ENCODE results near the gene DENND2A.

The DENND2A gene

DNA sequence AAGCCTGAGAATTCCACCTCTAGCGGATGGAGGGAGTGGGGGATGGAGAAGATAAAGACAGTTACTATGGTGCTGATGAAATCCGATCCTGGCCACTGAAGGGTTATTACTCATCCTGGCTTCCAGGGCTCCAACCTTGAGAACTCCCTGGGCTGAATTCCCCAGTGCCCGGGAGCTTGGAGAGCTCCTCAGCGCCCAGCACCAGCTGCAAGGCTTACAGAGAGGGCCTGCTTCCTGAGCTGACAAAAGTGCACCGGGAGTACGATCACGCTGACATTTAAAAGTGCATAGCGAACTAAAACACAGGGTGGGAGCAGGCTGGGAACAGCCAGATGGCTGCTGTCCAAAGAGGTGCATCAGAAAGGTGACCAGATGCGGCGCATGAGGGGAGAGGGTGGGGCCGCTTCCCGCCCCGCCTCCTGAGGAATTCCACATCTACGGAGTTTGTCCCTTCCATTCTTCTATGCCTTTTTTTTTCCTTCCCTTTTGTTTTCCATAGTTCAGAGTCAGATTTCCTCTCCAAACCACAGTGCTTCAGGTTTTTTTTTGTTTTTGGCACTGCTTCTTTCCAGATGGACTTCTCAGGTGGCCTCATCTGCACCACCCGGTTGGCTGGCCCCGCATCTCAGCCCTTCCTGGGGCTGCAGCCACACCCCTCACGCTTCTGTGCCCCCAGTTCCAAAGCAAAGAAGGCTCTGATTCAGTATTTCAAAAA lies 98.9 kb downstream of the DENND2A start:
- ChIA-PET CTCF (no interaction called here), POLR2A (no interaction called here)
- TF ChIP-seq, protein P1, sequence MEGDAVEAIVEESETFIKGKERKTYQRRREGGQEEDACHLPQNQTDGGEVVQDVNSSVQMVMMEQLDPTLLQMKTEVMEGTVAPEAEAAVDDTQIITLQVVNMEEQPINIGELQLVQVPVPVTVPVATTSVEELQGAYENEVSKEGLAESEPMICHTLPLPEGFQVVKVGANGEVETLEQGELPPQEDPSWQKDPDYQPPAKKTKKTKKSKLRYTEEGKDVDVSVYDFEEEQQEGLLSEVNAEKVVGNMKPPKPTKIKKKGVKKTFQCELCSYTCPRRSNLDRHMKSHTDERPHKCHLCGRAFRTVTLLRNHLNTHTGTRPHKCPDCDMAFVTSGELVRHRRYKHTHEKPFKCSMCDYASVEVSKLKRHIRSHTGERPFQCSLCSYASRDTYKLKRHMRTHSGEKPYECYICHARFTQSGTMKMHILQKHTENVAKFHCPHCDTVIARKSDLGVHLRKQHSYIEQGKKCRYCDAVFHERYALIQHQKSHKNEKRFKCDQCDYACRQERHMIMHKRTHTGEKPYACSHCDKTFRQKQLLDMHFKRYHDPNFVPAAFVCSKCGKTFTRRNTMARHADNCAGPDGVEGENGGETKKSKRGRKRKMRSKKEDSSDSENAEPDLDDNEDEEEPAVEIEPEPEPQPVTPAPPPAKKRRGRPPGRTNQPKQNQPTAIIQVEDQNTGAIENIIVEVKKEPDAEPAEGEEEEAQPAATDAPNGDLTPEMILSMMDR (IDR thresholded peaks at IDR 0.05; ENCODE audit: control extremely low read depth, extremely low read depth, low read depth, missing control alignments), result no peak
- DNase-seq (ENCODE audit: extremely low spot score), result no peak

DNA sequence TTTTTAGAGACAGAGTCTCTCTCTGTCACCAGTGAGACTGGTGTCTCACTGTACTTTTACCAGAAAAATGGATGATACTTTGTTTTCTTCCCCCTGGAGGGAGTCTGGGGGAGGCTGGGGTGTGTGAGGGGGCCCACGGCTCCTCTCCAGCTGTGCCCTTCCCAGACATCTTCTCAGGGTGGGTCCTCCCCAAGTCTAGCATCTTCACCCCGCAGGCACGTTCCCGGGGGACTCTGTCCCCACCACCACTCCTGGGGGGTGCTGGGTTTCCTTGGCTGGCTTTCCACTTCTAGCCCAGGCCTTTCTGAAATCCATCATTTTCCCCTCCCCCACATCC lies 99.5 kb downstream of the DENND2A start:
- ChIA-PET POLR2A (no interaction called here), CTCF (no interaction called here)
- no peak for DNase-seq (ENCODE audit: extremely low spot score)
- TF ChIP-seq, protein P1 (IDR thresholded peaks at IDR 0.05; ENCODE audit: control extremely low read depth, extremely low read depth, low read depth, missing control alignments), result no peak

DNA sequence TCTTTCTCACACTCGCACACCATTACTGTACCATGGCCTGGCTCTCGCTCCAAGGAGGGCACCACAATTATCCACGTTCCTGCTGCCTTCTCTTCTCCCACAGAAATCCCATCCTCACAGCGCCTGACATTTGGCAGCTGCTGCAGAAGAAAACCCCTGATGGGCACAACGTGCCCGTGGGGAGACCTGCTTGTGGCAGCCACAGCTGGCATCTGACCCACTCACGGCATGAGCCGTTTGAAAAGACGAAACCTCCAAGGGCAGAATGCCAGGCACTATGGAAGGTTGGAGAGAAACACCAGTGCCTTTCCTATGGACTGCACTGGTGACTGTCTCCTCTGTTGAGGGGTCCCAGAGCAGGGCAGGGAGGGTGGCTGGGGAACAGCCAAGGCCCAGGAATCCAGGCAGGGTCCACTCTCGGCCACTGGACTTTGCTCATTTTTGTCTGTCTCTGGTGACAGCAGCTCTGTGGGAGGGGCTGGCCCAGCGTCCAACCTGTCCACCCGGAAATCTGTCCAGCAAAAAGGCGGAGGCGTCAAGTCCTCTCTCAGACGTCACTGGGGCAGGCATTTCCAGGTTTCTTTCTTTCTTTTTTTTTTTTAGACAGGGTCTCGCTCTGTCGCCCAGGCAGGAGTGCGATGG lies 100.4 kb downstream of the DENND2A start:
- ChIA-PET POLR2A (no interaction called here), CTCF (no interaction called here)
- TF ChIP-seq, protein P1 (IDR thresholded peaks at IDR 0.05; ENCODE audit: control extremely low read depth, extremely low read depth, low read depth, missing control alignments), result no peak
- no peak for DNase-seq (ENCODE audit: extremely low spot score)

DNA sequence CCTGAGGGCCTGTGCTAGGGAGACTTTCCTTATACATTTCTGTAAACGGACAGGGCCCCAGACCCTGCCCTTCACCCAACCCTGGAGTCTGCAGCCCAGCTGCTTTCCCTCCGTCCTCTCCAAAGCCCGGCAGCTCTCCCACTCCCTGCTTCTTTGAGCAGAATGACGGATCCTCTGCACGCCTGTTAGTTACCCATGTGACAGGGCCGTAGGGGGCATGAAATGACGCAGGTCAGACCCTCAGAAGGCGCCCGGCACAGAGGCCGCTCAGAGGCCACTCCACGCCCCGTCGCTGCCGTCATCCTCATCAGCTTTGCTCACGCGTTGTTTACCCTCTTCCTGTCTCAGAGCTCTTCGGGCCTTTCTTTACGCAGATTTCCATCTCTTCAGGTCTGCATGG lies 101.2 kb downstream of the DENND2A start:
- TF ChIP-seq, protein P1 (IDR thresholded peaks at IDR 0.05; ENCODE audit: control extremely low read depth, extremely low read depth, low read depth, missing control alignments), result no peak
- CTCF ChIA-PET, result no interaction called here
- DNase-seq (ENCODE audit: extremely low spot score), result no peak
- POLR2A ChIA-PET, result no interaction called here

DNA sequence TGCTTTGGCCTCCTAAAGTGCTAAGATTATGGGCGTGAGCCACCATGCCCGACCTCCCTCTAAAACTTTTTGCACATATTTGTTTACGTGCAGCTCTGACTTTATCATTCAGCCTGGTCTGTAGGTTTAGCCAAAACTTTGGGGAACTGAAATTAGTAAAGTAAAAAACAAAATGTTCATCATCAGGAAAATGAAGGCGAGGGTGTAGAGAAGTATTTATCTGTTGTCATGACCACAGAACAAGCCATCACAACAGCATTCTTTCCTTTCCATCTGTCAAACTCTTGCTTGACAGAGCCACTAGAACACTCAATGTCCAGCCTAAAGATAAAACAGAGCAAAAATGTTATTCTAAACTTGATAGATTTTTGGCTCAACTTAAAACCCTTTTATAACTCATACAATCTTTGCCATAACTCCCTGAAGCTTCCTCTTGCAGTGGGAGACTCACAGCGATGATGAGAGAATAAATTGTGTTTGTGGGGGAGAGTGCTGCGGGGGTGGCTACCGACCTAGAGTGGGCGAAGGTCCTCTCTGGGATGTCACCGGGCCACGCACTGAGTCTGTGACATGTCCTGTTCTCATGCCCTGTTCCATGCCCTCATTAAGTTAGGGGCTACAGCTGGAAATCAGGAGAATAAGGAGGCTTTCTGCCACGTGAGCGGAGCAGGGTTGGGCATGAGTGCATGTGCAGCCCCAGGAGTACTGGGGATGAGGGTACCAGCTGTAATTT lies 102.7 kb downstream of the DENND2A start:
- TF ChIP-seq, protein P1 (IDR thresholded peaks at IDR 0.05; ENCODE audit: control extremely low read depth, extremely low read depth, low read depth, missing control alignments), result no peak
- ChIA-PET CTCF (interaction anchor here (0.9 to 1.7 kb wide), 5 partner anchors 10 to 116 kb away, joined by 3 to 5 read pairs (median 5); no protein-coding TSS in a partner anchor), POLR2A (no interaction called here)
- DNase-seq (ENCODE audit: extremely low spot score), result no peak

DNA sequence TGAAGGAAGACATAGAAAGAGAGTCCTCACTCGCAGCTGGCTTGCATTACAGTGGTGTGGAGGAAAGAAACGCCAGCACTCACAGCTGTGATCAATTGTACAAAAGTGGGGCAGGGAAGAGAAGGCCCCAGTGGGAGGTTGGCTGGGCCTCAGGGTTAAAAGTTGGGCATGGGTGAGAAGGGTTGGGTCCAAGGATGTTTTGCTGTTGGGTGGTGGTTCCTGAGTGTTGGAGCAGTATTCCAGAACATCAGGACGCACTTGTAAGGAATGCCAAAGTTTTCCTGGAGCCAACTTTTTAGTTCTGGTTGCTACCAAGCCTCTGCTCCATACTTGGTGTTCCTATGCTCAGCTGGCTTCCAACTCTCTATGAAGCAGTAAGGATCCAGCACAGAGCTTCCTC lies 105.9 kb downstream of the DENND2A start:
- no peak for DNase-seq (ENCODE audit: extremely low spot score)
- CTCF ChIA-PET, result interaction anchor here (1.4 kb wide), 1 partner anchor 13 kb away, joined by 3 read pairs; no protein-coding TSS in a partner anchor
- TF ChIP-seq, protein P1 (IDR thresholded peaks at IDR 0.05; ENCODE audit: control extremely low read depth, extremely low read depth, low read depth, missing control alignments), result no peak
- POLR2A ChIA-PET, result no interaction called here
